ENCODE results near the gene CTSD.
A peak's percentile ranks its signal among the peaks of the same experiment; 100 is the strongest.

Gene CTSD

DNA sequence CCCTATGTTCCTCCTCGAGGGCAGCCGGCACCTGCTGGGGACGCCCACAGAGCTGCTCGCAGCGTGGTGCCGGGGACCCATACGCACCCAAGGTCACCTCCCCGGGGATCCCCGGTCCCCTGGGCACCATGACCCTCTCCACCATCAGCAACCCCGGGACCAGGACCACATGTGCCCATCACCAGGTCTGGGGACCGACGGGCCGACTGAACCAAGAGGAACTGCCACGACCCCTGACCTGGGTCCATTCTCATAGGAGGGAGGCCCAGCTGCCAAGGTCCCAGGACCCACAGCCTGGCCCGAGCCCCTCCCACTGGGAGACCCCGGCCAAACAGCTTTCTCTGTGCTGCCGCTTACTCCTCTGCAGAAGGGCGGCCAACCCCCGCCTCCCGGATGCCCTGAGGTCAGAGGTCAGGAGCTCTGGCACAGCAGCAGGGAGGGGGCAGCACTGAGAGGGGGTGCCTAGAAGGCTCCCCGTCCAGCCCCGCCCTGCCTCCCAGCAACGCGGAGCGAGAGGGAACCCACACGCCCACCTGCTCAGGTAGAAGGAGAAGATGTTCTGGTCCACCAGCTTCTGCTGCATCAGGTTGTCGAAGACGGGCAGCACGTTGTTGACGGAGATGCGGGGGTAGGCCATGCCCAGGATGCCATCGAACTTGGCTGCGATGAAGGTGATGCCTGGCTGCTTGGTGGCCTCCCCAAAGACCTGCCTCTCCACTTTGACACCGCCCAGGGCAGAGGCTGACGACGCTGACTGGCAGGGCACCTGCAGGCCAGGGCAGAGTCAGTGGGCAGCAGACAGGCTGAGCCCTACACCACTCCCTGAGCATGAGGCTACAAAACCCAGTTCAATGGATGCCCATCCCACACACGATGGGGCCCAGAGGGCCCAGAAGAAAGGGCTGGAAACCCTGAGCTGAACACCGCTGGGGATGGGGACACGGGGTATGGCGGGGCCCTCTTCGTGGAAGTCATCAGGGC, 6.6 kb downstream of the CTSD start:
- no peak for DNase-seq (ENCODE audit: insufficient read length, low spot score)
- no peak for FAIRE-seq

GRCh38 chr11:1755692-1756561, 7.8 kb downstream of the CTSD start:
- no peak for FAIRE-seq
- DNase-seq (ENCODE audit: insufficient read length, low spot score): no peak

DNA sequence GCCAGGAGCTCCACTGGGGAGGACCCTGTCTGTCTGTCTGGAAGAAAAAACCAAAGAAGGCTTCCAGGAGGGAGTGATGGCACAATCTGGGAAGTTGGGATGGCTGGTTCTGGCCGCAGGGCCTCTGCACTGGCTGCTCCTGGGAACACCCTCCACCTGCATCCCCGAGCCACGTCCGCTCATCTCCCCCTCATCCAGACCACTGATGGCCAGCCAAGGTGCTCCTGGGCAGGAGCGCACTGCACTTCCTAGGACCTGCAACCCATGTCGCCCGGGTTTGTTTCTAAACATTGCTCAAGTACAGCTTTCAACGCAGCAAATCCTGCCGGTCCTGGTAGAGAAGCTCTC, 8.4 kb downstream of the CTSD start:
- FAIRE-seq (no peak), DNase-seq (ENCODE audit: insufficient read length, low spot score) (no peak)

DNA sequence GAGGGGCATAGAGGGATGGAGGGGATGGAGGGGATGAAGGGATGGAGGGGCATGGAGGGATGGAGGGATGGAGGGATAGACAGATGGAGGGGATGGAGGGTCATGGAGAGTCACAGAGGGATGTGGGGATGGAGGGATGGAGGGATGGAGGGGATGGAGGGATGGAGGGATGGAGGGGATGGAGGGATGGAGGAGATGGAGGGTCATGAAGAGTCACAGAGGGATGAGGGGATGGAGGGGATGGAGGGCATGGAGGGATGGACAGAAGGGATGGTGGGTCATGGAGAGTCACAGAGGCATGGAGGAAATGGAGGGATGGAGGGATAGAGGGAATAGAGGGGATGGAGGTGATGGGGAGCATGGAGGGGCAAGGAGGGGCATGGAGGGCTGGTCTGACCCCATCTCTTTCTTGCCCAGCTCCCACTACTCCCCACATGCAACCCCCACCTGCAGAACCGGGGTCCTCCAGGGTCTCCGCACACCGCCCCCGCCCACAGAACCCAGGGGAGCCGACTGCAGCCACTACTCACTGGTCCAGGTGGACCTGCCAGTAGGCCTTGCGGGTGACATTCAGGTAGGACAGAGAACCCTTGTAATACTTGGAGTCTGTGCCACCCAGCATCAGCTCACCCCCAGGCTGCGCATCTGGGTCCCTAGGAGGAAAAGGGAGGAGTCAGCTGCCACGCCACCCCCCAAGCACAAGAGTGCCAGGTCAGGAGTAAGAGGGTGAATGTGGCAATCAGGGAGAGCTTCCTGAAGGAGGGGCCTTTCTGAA, 9.2 kb downstream of the CTSD start:
- FAIRE-seq: no peak

DNA sequence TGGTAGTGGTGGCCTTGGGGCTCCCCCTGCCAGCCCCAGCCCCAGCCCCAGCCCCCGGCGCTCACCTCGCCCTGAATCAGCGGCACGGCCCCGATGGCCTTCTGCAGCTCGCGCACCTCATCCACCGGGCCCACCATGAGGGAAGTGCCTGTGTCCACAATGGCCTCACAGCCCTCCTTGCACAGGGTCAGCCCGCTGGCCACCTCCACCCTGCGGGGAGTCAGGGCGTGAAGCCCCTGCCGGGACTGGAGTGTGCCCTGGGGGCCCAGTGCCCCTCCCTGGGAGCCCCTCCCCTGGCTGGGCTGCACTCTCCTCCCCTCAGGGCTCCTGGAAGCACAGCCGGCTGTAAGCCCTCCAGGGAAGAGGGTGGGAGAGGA, 9.8 kb downstream of the CTSD start:
- no peak for FAIRE-seq
- no peak for DNase-seq (ENCODE audit: insufficient read length, low spot score)

More for the DNA sequence above, 9.2 kb downstream of the CTSD start:
- no peak for DNase-seq (ENCODE audit: insufficient read length, low spot score)

GRCh38 chr11:1753229-1753928, 10.3 kb downstream of the CTSD start:
- no peak for FAIRE-seq
- DNase-seq (ENCODE audit: insufficient read length, low spot score): no peak

DNA sequence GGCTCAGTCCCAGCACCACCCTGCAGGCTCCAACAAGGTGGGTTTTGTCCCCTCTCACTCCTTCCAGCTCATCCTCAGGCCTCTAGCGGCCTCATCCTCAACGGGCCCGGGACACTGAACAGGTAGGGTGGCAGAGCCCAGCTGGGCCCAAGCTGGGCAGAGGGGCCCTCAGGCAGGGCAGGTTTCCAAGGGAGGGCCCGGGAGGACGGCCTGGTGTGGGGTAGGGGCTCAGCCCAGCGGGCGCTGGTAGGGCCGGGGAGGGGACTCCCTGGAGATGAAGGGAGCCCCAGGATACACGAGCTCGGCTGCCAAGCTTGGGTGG, 10.9 kb downstream of the CTSD start:
- no peak for FAIRE-seq
- no peak for DNase-seq (ENCODE audit: insufficient read length, low spot score)

GRCh38 chr11:1751999-1752906, 11.5 kb downstream of the CTSD start:
- FAIRE-seq (no peak), DNase-seq (ENCODE audit: insufficient read length, low spot score) (no peak)

GRCh38 chr11:1751531-1751921, 12.2 kb downstream of the CTSD start:
- FAIRE-seq (no peak), DNase-seq (ENCODE audit: insufficient read length, low spot score) (no peak)

GRCh38 chr11:1750840-1751530, 12.7 kb downstream of the CTSD start:
- FAIRE-seq: no peak
- DNase-seq (ENCODE audit: insufficient read length, low spot score): no peak

GRCh38 chr11:1750481-1750839, 13.3 kb downstream of the CTSD start, which contains the start of gene IFITM10:
Gene IFITM10, minus strand, starts transcription at chr11:1750595. Its CDS starts 153 bp downstream, at chr11:1750442.
- DNase-seq (ENCODE audit: insufficient read length, low spot score): no peak
- FAIRE-seq: no peak

- FAIRE-seq (peak; percentile 9), DNase-seq (ENCODE audit: insufficient read length, low spot score) (no peak)
Observed at GRCh38 chr11:1749395-1750351, 14.1 kb downstream of the CTSD start.

- FAIRE-seq: no peak
Observed at GRCh38 chr11:1748636-1749394, 14.9 kb downstream of the CTSD start.

GRCh38 chr11:1747753-1748635, 15.7 kb downstream of the CTSD start:
- no peak for DNase-seq (ENCODE audit: insufficient read length, low spot score)

More at GRCh38 chr11:1748636-1749394, 14.9 kb downstream of the CTSD start:
- DNase-seq (ENCODE audit: insufficient read length, low spot score): no peak

GRCh38 chr11:1746956-1747752, 16.6 kb downstream of the CTSD start:
- no peak for FAIRE-seq
- no peak for DNase-seq (ENCODE audit: insufficient read length, low spot score)

More at GRCh38 chr11:1747753-1748635, 15.7 kb downstream of the CTSD start:
- no peak for FAIRE-seq

Data from HTR-8/SVneo (cell line).